ENCODE results near the gene GNPAT.

Gene GNPAT

DNA sequence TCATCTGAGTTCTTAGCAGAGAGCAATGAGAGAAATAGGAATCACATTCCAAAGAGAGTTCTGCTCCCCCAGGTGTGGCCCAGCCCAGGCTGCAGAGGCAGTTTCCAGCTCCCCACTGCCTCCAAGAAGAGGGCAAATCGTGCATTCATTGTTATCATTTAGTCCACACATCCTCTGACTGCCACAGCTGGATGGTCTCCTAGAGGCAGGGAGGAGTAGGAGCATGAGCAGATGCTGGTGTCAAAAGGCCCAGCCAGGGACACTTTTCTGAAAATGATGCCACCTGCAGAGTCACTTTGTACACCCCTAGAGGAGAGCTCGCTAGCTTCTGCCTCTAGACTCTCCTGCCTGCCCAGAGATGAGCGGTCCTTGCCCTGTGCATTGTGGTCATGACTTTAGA, 33.6 kb upstream of the GNPAT start:
- H3K27me3 ChIP-seq (ENCODE audit: insufficient read depth, low read length) = no peaks in the 10 kb centered on the region
- H3K4me2 ChIP-seq (ENCODE audit: low read length) = no peak overlapping the region
- no peak for TF ChIP-seq EZH2 (IDR thresholded peaks at IDR 0.05; ENCODE audit: borderline replicate concordance, low read length)
- TF ChIP-seq, protein P1, sequence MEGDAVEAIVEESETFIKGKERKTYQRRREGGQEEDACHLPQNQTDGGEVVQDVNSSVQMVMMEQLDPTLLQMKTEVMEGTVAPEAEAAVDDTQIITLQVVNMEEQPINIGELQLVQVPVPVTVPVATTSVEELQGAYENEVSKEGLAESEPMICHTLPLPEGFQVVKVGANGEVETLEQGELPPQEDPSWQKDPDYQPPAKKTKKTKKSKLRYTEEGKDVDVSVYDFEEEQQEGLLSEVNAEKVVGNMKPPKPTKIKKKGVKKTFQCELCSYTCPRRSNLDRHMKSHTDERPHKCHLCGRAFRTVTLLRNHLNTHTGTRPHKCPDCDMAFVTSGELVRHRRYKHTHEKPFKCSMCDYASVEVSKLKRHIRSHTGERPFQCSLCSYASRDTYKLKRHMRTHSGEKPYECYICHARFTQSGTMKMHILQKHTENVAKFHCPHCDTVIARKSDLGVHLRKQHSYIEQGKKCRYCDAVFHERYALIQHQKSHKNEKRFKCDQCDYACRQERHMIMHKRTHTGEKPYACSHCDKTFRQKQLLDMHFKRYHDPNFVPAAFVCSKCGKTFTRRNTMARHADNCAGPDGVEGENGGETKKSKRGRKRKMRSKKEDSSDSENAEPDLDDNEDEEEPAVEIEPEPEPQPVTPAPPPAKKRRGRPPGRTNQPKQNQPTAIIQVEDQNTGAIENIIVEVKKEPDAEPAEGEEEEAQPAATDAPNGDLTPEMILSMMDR (IDR thresholded peaks at IDR 0.05; ENCODE audit: low read length) = no peak
- no peaks in the 10 kb centered on the region for H4K20me1 ChIP-seq (ENCODE audit: insufficient read depth, low read length)
- no peaks in the 10 kb centered on the region for H3F3A ChIP-seq (ENCODE audit: insufficient read depth, low read length)
- H3K36me3 ChIP-seq (ENCODE audit: insufficient read depth, low read length) = no peaks in the 10 kb centered on the region
- H3K79me2 ChIP-seq (ENCODE audit: insufficient read depth, low read length) = no peaks in the 10 kb centered on the region
- no peak overlapping the region for H3K4me3 ChIP-seq (ENCODE audit: low read depth, low read length, poor library complexity, severe bottlenecking)
- no peaks in the 10 kb centered on the region for H3K9me3 ChIP-seq (ENCODE audit: low read length)
- H2AFZ ChIP-seq (ENCODE audit: low read length) = no peak overlapping the region
- H3K9ac ChIP-seq (ENCODE audit: low read length) = no peak overlapping the region
- peaks cover 10% of the 10 kb centered on the region for H3K4me1 ChIP-seq (ENCODE audit: insufficient read depth, low read length, severe bottlenecking)
- H3K9me2 ChIP-seq (ENCODE audit: low read depth, low read length) = no peaks in the 10 kb centered on the region
- no peak overlapping the region for H3K27ac ChIP-seq (ENCODE audit: low read depth, low read length, poor library complexity, severe bottlenecking)

DNA sequence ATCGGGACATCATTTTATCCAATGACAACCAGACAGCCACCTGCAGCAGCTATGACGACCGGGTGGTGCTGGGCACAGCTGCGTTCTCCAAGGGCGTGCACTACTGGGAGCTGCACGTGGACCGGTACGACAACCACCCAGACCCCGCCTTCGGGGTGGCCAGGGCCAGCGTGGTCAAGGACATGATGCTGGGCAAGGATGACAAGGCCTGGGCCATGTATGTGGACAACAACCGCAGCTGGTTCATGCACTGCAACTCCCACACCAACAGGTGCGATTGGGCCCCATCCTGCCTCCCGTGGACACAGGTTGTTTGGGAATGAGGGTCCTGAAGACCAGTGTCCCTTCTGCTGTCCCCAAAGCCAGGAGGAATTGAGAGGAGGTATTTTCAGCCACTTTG, 32.0 kb upstream of the GNPAT start:
- Histone ChIP-seq H4K20me1 (ENCODE audit: insufficient read depth, low read length) (no peaks in the 10 kb centered on the region), H3K36me3 (ENCODE audit: insufficient read depth, low read length) (no peaks in the 10 kb centered on the region), H3K27ac (ENCODE audit: low read depth, low read length, poor library complexity, severe bottlenecking) (no peak overlapping the region), H3K79me2 (ENCODE audit: insufficient read depth, low read length) (no peaks in the 10 kb centered on the region), H3K4me1 (ENCODE audit: insufficient read depth, low read length, severe bottlenecking) (peaks cover 10% of the 10 kb centered on the region), H3K9me3 (ENCODE audit: low read length) (no peaks in the 10 kb centered on the region), H3K4me3 (ENCODE audit: low read depth, low read length, poor library complexity, severe bottlenecking) (no peak overlapping the region), H3K9me2 (ENCODE audit: low read depth, low read length) (no peaks in the 10 kb centered on the region), H3K4me2 (ENCODE audit: low read length) (no peak overlapping the region), H3K27me3 (ENCODE audit: insufficient read depth, low read length) (no peaks in the 10 kb centered on the region), H3K9ac (ENCODE audit: low read length) (no peak overlapping the region), H2AFZ (ENCODE audit: low read length) (no peak overlapping the region), H3F3A (ENCODE audit: insufficient read depth, low read length) (no peaks in the 10 kb centered on the region)
- TF ChIP-seq, protein P1 (IDR thresholded peaks at IDR 0.05; ENCODE audit: low read length) = no peak
- TF ChIP-seq EZH2 (IDR thresholded peaks at IDR 0.05; ENCODE audit: borderline replicate concordance, low read length) = no peak

DNA sequence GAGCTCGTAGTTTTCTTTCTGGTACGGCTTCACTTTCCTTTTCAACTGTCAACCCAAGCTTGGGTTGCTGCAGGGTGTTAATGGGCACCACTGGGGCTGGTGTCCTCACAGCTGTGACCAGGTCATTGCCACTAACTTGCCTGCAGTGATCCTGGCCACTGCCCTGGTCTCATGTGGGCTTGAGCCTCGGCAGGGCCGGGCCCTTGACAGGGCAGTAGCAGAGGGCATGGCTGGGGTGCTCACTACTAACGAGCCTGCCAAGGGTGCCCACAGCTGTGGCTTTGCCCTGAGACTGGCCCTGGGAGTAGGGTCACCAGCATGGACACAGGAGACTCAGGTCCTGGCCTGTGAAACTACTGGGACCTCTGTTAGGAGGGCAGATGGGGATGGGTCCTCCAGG, 31.5 kb upstream of the GNPAT start:
- Histone ChIP-seq H3K9ac (ENCODE audit: low read length) (no peak overlapping the region), H3F3A (ENCODE audit: insufficient read depth, low read length) (no peaks in the 10 kb centered on the region), H4K20me1 (ENCODE audit: insufficient read depth, low read length) (no peaks in the 10 kb centered on the region), H3K9me2 (ENCODE audit: low read depth, low read length) (no peaks in the 10 kb centered on the region), H3K36me3 (ENCODE audit: insufficient read depth, low read length) (no peaks in the 10 kb centered on the region), H3K4me1 (ENCODE audit: insufficient read depth, low read length, severe bottlenecking) (peaks cover 11% of the 10 kb centered on the region), H3K79me2 (ENCODE audit: insufficient read depth, low read length) (no peaks in the 10 kb centered on the region), H3K27me3 (ENCODE audit: insufficient read depth, low read length) (no peaks in the 10 kb centered on the region), H2AFZ (ENCODE audit: low read length) (no peak overlapping the region), H3K27ac (ENCODE audit: low read depth, low read length, poor library complexity, severe bottlenecking) (no peak overlapping the region), H3K4me2 (ENCODE audit: low read length) (no peak overlapping the region), H3K9me3 (ENCODE audit: low read length) (no peaks in the 10 kb centered on the region), H3K4me3 (ENCODE audit: low read depth, low read length, poor library complexity, severe bottlenecking) (no peak overlapping the region)
- TF ChIP-seq, protein P1 (IDR thresholded peaks at IDR 0.05; ENCODE audit: low read length) = no peak
- no peak for TF ChIP-seq EZH2 (IDR thresholded peaks at IDR 0.05; ENCODE audit: borderline replicate concordance, low read length)
